ENCODE data around the gene DCAF11.
"Not testable (repeated sequence)": the region's sequence is repeated elsewhere in the genome, so short reads cannot be mapped to it uniquely, and the experiment has no call there.

DCAF11 gene

GRCh38 chr14:24096545-24097181 is 17.9 kb upstream of the DCAF11 start:
- no peak for DNase-seq

GRCh38 chr14:24098229-24098926 is 16.2 kb upstream of the DCAF11 start:
- no peak for DNase-seq

GRCh38 chr14:24098927-24099813 is 15.4 kb upstream of the DCAF11 start:
- DNase-seq, result no peak

- DNase-seq, result no peak
Measured at GRCh38 chr14:24100197-24100981, 14.2 kb upstream of the DCAF11 start.

- no peak for DNase-seq
Measured at GRCh38 chr14:24100982-24101494, 13.5 kb upstream of the DCAF11 start.

- no peak for DNase-seq
Measured at GRCh38 chr14:24102357-24103048, 12.1 kb upstream of the DCAF11 start.

- no peak for DNase-seq
Measured at GRCh38 chr14:24103451-24103850, 11.1 kb upstream of the DCAF11 start.

GRCh38 chr14:24105609-24106239 is 8.9 kb upstream of the DCAF11 start:
- not testable (repeated sequence) for DNase-seq

GRCh38 chr14:24106672-24107271 is 7.8 kb upstream of the DCAF11 start:
- no peak for DNase-seq

GRCh38 chr14:24108336-24108874 is 6.2 kb upstream of the DCAF11 start:
- no peak for DNase-seq

- no peak for DNase-seq
Measured at GRCh38 chr14:24110060-24110459, 4.5 kb upstream of the DCAF11 start.

GRCh38 chr14:24110523-24110922 is 4.1 kb upstream of the DCAF11 start:
- DNase-seq, result no peak

GRCh38 chr14:24113379-24113800 is 1.2 kb upstream of the DCAF11 start:
- DNase-seq, result no peak

- DNase-seq, result peak; percentile 89
Measured at GRCh38 chr14:24113801-24114531, 611 bp upstream of the DCAF11 start.

GRCh38 chr14:24115422-24116127 is 998 bp downstream of the DCAF11 start:
- no peak for DNase-seq

GRCh38 chr14:24116128-24116814 is 1.7 kb downstream of the DCAF11 start:
- no peak for DNase-seq

- no peak for DNase-seq
Measured at GRCh38 chr14:24117179-24117578, 2.6 kb downstream of the DCAF11 start.

- no peak for DNase-seq
Measured at GRCh38 chr14:24119691-24120090, 5.1 kb downstream of the DCAF11 start.

Data from fibroblast of skin of abdomen (primary cell).